H1 (cell line): ENCODE measurements around the gene ZBTB7A. TPM values are rescaled to one million over a fixed set of nuclear protein-coding genes. Genes with fewer than 3 reads are reported as not detected.

Experiments used
- ATF3 ChIP-seq: IDR thresholded peaks from 2 replicates; pipeline ENCODE4 v1.6.1; 2011; ENCODE audit warnings: low read depth, mild to moderate bottlenecking, low read length; ENCODE audit not compliant: insufficient read depth
- GTF2F1 ChIP-seq: IDR thresholded peaks from 2 replicates; pipeline ENCODE4 v1.6.1; 2012; ENCODE audit warnings: low read depth, low read length, improper control_type of control experiment, borderline replicate concordance
- polyA plus RNA-seq, 7 experiments: library from polyadenylated mRNA; depleted of rRNA in 3 of 7; stranded (reverse) in 5 of 7; unstranded in 2 of 7; fragments of >200 nt in 5 of 7; fragments of 200-250 nt in 2 of 7; gene quantifications; 1 replicate in 5 of 7; 2 replicates in 1 of 7; 4 replicates in 1 of 7; pipeline versions ENCODE4 v1.2.1 to v1.2.3, GENCODE V29; 2011 to 2013; ENCODE audit warnings: missing spikeins in 2 of 7, mixed read lengths in 2 of 7
- total RNA-seq: library from RNA; stranded (reverse); fragmentation: NEBNext Ultra II Directional; extraction: Animal tissue kit (Norgen Biotek cat#: 25700); gene quantifications from 2 replicates; pipeline ENCODE4 v1.2.1, GENCODE V29; 2021

The ZBTB7A gene
- total and polyA plus RNA-seq, 2 of the 8 experiments (the other 6 are each of a cell fraction or from before 2014, with no cell fraction given) = 5.6 to 17.8 TPM

GRCh38 chr19:4035582-4035981, 31.1 kb downstream of the ZBTB7A start (continued):
- TF ChIP-seq ATF3 (no peak), GTF2F1 (no peak)
